Hepatocyte (in vitro differentiated cells): Measurements from ENCODE around the gene AUTS2.

ENCODE experiments used
- CTCF ChIP-seq: fragments of 200-600 bp; sonication (generic); IDR thresholded peaks from 2 replicates; pipeline ENCODE4 v1.5.1; 2016; ENCODE audit warnings: antibody characterized with exemption, mild to moderate bottlenecking; ENCODE audit not compliant: poor library complexity
- EZH2phosphoT487 ChIP-seq: fragments of 200-600 bp; sonication (generic); IDR thresholded peaks from one replicate; pipeline ENCODE4 v1.6.1; 2018; ENCODE audit warnings: antibody characterized with exemption, mild to moderate bottlenecking, low read depth, moderate library complexity; ENCODE audit not compliant: unreplicated experiment, severe bottlenecking

- TF ChIP-seq CTCF (no peak), EZH2phosphoT487 (no peak)
Measured at GRCh38 chr7:70667406-70667805, 1069.1 kb downstream of the AUTS2 start.
